Stimulated activated CD8-positive, alpha-beta memory T cell treated with anti-CD3 and anti-CD28 coated beads, Interleukin-15, amount 100 ng/mL, for 1 hour (primary cell): ENCODE data around the gene CYB561D1.

ENCODE experiments used
- DNase-seq: peaks from one replicate; pipeline ENCODE4 v3.0.0-alpha.2; 2020; ENCODE audit warnings: low read depth

Gene CYB561D1

DNA sequence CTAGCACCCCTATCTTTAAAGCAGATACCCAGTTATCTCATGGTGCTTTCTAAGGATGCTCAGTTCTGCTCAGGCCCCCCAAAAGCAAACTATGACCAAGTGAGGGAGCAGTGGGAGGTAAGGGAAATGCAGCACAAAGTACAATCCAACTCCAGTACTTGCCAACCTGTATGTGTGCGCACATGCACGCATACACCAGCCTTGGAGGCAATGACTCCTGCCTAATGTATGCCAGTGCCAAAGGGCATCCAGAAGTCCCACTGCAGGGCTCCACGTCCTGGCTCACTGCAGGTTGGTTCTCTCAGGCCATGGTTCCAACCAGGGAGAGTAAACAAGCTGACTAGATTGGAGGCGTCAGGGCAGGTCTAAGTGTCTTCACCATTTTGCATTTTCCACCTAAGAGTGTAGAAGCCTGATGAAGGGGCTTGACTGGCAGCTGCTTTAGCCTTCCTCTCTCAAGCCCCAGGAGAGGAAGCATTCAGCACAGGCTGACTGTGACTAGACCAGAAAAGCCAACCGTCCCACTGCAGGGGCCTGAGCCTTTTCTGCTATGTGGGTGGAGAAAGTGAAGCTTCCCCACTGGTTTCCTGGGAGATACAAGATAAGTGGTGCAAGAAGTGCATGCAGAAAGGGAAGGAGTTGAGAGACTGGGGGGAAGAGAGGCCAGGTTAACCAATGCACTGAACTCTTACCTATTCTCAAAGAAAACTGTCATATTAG is 7.9 kb downstream of the CYB561D1 start:
- DNase-seq: no peak

DNA sequence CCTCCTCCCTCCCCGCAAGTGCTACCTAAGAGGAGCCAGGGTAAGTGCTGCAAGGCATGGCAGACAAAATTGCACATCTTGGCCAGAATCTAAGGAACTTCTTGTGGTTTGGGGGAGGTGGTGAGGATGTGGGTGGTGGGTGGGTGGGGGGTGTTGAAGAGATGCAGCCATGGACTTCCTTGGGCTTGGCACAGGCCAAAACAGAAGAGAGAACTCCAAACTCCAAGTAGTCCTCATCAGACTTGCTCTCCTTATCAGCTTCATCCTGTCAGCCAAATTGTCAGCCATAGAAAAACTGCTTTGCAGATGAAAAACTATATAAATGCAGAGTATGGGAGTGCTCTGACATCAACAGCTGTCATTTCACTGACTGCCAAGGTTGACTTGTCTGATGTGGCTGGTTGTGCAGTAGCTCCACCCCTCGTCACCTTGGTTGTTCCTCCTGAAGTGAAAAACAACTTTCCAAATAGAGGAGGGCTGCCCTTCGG is 8.5 kb downstream of the CYB561D1 start:
- no peak for DNase-seq

DNA sequence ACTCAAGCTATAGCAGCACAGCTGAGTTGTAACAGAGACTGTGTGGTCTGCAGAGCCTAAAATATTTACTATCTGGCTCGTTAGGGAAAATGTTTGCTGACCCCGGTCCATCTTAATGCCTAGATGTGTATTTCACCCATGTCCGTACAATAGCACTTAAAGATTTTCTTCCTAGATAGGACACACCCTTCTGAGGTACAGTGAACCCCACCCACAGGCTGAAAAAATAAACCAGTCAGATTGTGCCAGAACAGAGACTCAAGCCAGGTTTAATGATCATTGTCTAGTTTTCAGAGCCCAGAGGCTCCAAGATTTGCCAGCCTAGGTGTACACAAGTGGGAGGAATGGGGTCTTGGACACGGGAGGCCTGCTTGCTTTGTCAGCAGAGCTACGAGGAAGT is 10.0 kb downstream of the CYB561D1 start:
- no peak for DNase-seq

DNA sequence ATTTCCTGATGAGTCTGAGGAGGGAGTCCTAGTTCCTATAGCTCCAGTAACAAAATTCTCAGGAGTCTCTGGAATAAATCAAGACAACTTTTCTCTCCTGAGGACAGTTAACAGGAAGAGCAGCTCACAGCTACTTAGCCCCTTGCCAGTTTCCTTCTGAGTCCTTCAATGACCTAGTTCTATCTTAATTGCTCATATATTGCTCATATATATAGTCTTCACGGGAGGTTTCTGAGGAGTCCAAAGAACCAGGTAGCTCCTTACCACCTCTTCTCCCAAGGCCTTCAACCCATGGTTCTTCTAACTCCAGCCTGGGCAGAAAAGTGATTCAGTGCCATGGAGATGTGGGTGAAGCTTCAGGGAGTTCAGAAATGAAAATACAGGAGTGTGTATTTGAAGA is 11.1 kb downstream of the CYB561D1 start:
- DNase-seq: no peak

DNA sequence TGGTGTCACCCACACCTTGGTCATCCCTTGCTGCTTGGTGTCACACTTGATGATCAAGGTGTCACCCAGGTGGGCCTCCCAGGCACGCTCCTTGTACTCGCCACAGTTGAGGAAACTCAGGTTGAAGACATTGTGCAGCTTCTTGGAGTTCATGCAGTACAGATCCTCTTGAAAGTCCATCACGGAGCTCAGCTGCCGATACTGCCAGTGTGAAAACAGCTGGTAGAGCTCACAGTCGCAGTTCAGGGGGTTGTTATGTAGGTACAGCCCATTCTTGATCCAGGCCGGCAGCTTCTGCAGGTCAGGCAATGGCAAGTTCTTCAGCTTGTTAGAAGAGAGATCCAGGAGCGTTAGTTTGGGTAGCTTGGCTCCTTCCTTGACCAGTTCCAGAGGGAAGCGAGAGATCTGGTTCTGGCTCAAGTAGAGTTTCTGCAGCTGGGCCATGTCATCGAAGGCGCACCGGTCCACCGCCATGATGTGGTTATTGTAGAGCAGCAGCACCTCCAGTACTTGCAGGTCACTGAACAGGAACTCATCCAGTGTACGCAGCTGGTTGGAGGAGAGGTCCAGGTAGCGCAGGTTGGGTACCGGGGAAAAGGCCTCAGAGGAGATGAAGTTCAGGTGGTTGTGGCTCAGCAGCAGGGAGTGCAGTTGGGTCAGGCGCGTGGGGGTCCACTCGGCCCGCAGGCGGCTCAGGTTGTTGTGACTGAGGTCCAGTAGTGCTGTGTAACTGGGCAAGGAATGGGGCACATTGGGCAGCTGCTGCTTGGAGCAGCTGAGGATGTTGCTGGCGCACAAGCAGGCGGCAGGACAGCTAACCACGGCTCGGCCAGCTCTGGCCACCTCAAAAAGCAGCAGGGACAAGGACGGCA is 14.3 kb downstream of the CYB561D1 start:
- DNase-seq: no peak

DNA sequence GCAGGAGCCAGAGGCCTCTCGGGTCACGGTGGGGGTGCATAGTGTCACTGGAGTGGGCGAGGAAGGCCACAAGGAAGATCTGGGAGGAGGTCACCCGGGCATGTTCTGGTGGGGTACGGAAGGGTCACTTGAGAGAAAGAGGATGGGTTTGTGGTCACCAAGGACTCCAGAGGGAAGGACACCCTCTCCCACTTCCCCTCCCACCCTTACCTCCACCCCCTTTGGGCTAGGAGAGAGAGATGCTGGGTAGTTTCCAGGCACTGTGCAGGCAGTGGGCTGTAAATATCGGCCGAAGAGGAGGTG is 14.9 kb downstream of the CYB561D1 start:
- DNase-seq: no peak

DNA sequence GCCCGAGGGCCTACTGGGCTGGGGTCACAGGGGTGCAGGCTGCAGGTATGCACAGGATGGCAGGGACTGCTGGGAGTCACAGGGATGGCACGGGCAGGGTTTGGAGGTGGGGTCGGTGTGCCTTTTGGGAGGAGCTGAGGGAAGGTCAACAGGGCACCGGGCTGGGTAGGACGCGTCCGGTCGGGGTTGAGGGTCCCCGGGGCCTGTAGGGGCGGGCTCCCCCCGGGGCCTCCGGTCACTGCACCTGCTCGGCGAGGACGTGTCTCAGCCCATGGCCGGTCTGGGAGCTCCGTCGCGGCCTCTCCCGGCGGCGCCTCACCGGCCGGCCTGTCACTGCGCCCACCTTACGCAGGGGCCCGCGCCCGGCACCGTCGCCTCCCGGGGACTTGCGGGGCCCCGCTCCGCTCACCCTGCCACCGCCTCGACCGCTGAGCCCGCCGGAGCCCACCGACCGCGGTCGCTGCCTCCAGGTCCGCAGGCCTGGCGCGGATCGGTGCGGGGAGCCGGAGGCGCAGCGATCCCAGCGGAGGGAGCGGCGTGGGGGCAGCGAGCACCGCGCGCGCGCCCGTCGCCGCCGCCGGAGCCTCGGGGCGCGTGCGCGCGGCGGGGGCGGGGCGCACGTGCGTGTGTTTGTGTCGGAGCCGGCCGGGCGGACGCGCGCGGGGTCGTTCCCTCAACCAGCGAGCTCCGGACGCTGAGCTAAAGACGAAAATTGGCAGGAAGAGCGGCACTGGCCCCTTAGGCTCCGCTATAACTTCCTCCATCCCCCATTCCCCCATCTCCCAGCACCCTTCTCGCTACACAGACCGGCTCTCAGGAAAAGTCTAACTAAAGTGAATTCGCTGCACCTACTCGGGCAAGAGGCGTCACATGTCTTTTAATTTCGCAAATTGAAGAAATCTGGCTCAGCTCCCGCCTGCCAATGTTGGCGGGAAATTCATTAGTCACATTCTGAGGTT is 15.6 kb downstream of the CYB561D1 start, which contains the start of gene AMIGO1:
TSS of gene AMIGO1 (minus strand) at position 552 of the 959 bp plus-strand sequence. CDS start 815 bp downstream, outside the sequence.
- DNase-seq: no peak

DNA sequence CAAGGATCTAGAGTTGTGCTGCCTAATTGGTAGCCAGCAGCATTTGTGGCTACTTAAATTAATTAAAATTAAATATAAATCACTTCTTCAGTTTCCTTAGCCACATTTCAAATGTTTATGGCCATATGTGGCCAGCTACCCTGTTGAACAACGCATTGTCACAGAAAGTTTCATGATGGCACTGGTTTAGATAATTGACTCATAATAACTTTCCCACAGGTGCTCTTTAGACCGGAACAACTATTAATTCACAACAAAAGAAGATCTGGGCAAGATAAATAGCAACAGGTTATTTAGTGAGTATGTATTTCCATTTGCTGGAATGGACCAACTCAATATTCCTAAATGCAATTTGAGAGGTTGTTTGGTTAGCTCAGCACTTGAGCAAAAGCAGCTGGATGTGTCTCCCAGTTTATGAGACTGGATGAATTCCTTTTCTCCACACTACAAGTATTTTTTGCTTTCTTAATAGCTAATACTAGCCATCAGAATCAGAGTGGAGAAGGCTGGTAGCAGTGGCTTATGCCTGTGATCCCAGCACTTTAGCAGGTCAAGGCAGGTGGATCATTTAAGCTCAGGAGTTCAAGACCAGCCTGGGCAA is 19.3 kb downstream of the CYB561D1 start:
- DNase-seq: no peak

DNA sequence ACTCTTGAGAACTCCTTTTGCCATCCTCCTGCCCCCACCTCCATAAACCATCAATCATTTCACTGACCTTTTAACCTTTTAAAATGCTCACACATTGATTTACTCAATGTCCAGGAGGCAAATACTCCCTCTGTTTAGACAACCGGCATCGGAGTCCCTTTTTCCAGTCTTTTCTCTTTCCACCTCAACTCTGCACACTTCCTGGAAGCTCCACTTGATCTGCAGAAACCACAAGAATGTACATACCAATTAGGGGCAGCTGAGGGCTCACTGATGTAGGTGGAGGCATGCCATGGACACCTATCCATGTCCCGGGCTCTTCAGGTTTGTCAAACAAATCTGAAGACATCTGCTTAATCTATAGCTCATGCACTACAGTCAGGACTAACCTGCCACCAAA is 21.0 kb downstream of the CYB561D1 start:
- DNase-seq: no peak

DNA sequence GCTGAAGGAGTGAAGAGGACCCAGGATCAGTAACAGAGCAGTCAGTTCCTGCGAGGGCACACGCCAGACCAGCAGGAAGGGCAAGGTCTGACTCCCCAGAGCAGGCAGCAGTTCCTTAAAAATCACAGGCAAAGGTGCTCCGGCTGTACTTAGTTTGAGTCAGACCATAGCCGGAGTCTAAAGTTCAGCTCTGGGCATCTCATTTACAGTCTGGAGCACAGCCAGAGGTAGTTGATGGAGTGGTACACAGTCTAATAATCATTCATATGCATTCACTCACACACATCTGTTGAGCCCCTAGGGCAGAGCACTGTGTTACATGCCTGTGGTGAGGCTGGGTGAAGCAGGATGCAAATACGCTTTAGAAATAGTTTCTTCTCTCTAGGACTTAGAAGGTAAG is 23.0 kb downstream of the CYB561D1 start:
- DNase-seq: no peak

DNA sequence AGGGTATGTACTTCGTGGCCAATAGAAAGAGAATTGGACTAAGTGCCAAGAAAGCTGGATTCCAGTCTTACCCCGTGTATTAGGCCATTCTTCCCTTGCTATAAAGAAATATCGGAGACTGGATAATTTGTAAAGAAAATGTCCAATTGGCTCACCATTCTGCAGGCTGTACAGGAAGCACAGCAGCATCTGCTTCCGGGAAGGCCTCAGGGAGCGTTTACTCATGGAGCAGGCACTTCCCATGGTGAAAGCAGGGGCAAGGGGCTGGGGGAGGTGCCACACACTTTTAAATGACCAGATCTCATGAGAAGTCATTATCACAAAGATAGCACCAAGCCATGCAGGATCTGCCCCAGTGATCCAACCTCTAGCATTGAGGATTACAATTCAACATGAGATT is 23.4 kb downstream of the CYB561D1 start:
- DNase-seq: no peak

DNA sequence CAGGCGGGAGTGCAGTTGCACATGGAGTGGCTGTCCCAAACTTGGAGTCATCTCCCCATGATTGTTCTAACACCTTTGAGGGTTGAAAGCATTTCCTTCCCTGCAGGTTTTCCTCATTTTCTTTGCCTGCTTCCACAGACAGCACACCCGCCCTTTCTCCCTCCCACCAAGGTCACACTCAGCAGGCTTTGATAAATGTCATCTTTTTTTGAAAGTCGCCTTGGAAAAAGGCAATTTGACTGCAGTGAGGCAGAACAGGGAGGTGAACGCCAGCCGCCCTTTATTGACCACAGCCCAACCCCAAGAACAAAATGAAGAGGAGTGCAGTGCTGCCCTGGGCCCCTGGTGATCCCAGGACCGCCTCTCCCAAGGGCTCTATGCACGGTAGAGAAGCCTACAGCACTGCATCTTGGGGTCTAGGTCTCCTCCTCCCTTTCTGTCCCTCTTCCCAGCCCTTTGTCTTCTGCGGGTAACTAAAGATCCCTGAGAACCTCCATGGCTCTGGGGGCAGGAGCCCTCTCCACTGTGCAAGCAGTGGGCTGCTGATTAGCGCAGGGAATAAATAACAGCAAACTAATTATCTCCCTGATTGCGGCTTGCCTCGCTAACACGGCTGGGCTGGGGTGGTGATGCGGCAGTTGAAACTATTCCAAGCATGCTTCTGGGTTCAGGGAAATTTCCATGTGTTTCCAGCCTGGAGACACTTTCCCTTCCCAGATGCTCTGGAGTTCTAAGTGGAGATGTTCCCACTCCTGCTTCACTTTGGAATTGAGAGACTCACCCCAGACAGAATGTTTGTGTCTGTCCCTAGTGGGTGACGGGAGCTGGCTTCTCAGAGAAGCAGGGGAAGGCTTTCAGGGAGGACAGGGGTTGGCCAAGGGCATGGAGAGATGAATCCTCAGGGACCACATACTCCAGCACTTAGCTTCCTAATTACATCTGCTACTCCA is 27.4 kb downstream of the CYB561D1 start:
- DNase-seq: no peak

DNA sequence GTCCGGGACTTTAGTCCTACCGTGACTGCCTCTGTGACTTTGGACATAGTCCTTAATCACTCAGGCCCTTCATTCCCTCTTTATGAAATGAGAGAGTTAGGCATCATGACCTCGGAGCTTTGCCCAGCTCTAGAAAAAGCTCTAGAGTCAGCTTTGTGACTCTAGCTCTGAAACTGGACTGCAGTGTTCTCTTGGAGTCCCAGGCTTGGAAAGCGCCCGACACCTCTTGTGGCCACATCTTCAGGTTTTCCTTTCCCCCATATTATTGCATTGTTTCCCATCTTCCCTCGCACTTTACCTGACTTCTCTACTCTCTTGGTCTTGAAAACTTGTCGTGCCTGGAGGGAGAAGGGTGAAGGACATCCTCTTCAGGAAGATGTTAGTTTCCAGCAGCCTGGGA is 28.1 kb downstream of the CYB561D1 start:
- DNase-seq: no peak

DNA sequence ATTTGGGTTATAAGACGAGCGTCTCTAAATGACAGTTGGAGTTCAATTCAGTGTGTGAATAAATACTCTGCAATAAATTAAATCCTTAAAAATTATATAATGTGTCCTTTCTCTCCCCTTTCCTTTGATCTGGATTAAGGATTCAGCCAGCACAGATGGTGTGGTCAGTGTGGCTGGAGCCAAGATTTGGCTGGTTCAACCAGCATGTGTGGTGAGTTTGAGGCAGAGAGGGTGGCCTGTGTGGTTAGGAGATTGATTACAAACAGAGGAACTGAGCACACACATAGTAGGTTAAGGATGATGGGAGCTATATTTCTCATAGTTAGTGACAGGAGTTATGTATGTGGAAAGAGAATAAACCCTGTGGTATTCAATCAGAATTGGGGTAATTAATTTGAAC is 29.8 kb downstream of the CYB561D1 start:
- DNase-seq: no peak

DNA sequence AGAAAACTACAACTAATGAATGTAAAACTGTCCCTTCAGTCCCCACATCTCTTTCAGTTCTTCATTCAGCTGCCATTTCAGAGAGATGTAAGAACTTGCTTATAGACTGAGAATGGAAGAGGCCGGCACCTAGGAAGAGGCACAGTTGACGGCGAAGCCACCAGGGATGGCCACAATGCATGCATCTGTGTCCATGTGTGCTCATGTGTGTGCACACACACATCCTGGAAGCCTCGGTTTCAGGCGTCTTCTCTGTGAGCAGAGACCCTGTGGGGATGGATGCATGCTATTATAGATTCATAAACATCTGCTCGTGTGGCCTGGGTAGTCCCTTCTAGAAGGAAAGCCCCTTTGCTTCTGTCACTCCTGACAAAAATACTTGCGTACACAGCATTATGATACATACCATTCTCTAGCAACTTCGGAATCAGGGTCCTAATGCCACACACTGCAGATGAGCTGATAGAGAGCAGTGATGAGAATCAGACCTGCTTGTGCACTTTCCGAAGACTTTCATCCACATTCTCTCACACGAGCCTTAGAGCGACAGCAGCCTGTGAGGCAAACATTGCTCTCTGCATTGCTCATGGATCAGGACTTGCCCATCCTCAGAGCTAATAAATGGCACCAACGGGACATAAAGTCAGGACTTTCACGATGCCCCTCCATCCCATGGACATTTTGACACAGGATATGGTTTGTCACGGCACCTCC is 33.4 kb downstream of the CYB561D1 start:
- no peak for DNase-seq

DNA sequence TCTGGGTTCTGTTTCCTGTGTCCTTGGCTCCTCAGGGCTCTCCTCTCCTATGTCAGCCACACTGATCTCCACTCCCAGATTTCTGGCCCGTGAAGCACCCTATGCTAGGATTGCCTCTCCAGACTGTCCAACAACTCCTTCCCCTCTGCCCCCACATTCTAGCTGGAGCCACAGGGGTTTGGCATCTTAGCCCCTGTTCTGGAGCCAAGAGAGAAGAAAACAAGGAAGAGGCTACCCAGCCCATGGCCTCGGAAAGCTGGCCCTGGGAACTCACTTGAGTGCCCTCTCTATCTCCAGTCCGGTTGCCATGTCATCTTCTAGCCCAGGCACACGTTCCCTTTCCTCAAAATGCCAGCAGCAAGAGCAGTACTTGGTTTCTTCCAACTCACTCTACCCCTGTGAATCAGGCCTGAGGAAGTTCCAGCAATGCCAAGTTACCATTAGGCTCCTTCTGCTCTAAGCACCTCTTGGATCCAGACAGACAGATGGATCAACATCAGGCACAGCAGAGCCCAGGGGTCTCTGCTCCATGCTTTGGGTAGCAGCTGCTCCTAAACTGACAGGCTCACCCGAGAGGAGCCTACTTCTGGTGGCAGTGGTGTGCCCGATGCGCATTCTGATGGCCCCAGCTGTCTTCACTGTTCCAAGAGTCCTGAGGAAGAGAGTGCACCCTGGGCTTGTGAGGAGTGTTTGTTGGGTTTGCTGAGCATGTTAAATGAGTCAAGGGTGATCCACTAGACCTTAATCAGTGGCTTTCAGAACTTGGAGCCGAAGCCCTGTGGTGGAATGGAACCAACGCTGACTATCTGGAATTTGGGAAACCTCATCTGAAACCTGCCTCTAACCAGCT is 34.2 kb downstream of the CYB561D1 start:
- no peak for DNase-seq

DNA sequence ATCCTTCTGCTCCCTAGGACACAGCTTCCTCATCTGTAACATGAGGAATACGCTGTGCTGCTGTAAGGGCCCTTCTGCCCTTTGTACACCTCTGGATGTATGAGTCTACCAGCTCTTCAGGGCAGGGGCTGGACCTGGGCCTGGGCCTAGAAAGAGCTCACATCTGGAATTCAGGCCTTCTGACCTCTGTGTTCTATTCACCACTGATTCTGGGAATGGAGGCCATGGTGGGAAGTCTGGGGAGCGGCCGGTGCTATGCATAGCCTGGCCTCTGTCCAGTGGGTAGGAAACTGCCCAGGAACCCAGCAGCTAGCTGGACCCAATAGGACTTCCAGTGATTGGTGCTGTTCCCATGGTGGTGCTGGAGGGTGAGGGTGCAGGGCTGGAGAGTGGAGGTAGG is 34.8 kb downstream of the CYB561D1 start:
- no peak for DNase-seq

DNA sequence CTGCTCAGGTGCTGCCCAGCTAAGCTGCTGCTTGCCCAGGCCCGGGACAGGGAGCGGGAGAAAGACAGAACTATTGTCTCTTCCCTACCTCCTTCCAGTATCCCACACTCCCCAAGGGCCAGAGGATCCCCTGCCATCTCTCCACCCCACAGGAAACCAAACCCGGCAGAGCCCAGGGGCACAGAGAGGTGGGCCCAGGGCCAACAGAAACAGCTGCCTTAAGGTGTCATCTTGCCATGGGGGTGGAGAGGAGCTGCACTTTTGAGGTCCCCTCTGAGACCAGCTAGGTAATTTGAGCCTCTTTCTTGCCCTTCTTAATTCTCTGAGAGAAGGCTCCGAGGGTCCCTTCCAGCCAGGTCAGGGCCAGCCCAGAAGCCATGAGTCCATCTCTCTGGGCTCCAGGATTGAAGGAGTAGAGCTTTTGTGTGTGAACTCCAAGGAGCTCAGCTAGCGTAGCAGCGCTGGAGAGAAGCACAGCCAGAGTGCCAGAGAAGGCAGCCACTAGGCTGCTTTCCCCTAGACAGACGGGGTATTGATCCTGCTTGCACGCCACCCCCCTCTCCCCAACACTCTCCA is 36.1 kb downstream of the CYB561D1 start:
- no peak for DNase-seq
